Smooth muscle cell of the brain vasculature (primary cell): Measurements from ENCODE around the gene STEEP1.

Experiments used
- DNase-seq: peaks from one replicate; pipeline ENCODE4 v3.0.0-alpha.2; 2012; ENCODE audit warnings: low read depth, low spot score

The STEEP1 gene

DNA sequence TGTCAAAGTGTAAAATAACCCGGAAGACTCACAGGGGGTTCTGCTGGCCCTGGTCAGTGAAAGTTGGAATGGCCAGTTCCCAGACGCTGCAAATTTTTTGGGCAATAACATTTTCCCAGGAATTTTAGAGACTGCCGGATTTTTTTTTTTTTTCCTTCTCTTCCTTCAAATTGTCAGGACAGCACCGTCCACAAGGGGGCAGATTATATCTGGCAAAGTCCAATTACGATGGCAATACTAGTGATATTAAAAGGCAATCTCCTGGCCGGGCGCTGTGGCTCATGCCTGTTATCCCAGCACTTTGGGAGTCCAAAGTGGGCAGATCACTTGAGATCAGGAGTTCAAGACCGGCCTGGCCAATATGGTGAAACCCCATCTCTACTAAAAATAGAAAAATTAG, 76.5 kb downstream of the STEEP1 start:
- DNase-seq, result peak; percentile 10
